ENCODE measurements around the gene CALD1. TPM values are rescaled to one million over a fixed set of nuclear protein-coding genes. Genes with fewer than 3 reads are reported as not detected.

Gene CALD1
- total RNA-seq, 1 donor from 2014 or later, result 71.8 TPM

DNA sequence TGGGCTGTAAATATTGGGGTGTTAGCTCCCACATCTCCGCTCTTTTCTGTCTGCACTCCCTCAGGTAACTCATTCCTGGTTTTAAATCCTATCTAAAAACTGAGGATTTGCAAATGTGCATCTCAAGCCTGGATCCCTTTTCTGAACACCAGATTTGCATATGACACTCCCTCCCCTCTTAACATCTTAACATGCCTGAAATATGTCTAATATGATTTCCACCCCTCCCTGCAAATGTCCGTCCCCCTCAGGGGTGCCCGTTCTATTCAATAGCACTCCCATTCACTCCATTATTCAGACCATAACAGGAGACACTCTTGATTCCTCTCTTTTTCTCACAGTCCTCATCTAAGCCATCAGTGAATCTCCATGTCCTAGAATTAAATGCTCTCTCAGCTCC, 8.3 kb upstream of the CALD1 start:
- no peaks in the 10 kb centered on the region for H3K27me3 Mint-ChIP-seq (ENCODE audit: low read depth)
- TF ChIP-seq, protein P1, sequence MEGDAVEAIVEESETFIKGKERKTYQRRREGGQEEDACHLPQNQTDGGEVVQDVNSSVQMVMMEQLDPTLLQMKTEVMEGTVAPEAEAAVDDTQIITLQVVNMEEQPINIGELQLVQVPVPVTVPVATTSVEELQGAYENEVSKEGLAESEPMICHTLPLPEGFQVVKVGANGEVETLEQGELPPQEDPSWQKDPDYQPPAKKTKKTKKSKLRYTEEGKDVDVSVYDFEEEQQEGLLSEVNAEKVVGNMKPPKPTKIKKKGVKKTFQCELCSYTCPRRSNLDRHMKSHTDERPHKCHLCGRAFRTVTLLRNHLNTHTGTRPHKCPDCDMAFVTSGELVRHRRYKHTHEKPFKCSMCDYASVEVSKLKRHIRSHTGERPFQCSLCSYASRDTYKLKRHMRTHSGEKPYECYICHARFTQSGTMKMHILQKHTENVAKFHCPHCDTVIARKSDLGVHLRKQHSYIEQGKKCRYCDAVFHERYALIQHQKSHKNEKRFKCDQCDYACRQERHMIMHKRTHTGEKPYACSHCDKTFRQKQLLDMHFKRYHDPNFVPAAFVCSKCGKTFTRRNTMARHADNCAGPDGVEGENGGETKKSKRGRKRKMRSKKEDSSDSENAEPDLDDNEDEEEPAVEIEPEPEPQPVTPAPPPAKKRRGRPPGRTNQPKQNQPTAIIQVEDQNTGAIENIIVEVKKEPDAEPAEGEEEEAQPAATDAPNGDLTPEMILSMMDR (conservative IDR thresholded peaks at IDR 0.05), result no peak
- no peak overlapping the region for H3K27ac Mint-ChIP-seq (ENCODE audit: unreplicated experiment)
- no peak for DNase-seq (ENCODE audit: low read depth, low spot score)
- H3K36me3 Mint-ChIP-seq (ENCODE audit: low read depth), result no peaks in the 10 kb centered on the region
- H3K9me3 Mint-ChIP-seq, result no peaks in the 10 kb centered on the region
- H3K4me3 Mint-ChIP-seq, result no peak overlapping the region
- peaks cover 8% of the 10 kb centered on the region for H3K4me1 Mint-ChIP-seq

DNA sequence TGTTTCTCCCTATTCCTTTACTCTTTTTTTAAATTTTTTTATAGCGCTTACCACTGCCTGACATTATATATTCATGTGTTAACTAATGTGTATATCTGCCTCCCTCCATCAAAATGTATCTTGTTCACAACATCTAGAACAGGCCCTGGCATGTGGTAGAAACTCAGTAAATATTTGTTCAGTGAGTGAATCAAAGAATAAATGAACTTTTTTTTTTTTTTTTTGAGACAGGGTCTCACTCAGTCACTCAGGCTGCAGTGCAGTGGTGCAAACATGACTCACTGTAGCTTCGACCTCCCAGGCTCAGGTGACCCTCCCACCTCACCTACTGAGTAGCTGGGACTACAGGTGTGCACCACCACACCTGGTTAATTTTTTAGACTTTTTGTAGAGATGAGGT, 7.5 kb upstream of the CALD1 start:
- no peaks in the 10 kb centered on the region for H3K27me3 Mint-ChIP-seq (ENCODE audit: low read depth)
- peaks cover 2% of the 10 kb centered on the region for H3K4me1 Mint-ChIP-seq
- no peak overlapping the region for H3K27ac Mint-ChIP-seq (ENCODE audit: unreplicated experiment)

DNA sequence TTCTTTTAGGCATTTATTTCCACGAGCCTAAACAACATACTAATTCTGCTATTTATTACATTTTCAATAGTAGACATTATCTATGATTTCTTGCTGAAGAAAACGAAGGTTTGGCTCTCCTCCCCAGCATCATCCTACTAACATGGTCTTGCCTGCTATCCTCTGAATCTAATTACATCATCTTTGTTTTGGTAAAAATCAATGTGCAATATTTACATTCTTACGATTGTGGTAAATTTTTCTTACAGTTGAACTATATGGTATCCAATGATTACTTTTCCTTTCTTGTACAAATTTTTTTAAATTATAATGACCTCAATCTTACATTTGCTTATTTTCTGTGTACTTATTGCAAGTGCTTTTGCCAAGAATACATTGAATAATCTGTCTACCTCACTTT, 7.0 kb upstream of the CALD1 start:
- no peak for DNase-seq (ENCODE audit: low read depth, low spot score)
- H3K4me1 Mint-ChIP-seq, result no peaks in the 10 kb centered on the region
- H3K4me3 Mint-ChIP-seq, result no peak overlapping the region
- no peaks in the 10 kb centered on the region for H3K36me3 Mint-ChIP-seq (ENCODE audit: low read depth)
- TF ChIP-seq, protein P1 (conservative IDR thresholded peaks at IDR 0.05), result no peak
- H3K27me3 Mint-ChIP-seq (ENCODE audit: low read depth), result no peaks in the 10 kb centered on the region
- H3K27ac Mint-ChIP-seq (ENCODE audit: unreplicated experiment), result no peak overlapping the region
- no peaks in the 10 kb centered on the region for H3K9me3 Mint-ChIP-seq

More for the DNA sequence above, 7.5 kb upstream of the CALD1 start:
- TF ChIP-seq, protein P1 (conservative IDR thresholded peaks at IDR 0.05), result no peak
- Mint-ChIP-seq H3K36me3 (ENCODE audit: low read depth) (no peaks in the 10 kb centered on the region), H3K4me3 (no peak overlapping the region), H3K9me3 (no peaks in the 10 kb centered on the region)
- DNase-seq (ENCODE audit: low read depth, low spot score), result no peak

DNA sequence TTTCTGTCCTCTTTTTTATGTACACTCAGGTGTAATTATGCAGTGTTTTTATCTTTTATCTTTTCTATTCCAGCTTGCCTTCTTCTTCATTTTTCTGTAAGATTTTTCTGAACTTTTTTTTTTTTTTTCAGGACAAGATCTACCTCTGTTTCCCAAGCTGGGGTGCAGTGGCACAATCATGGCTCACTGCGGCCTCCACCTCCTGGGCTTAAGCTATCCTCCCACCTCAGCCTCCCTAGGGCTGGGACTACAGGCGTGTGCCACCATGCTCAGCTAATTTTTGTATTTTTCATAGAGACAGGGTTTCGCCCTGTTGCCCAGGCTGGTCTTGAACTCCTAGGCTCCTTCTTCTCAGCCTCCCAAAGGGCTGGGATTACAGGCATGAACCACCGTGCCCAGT, 6.3 kb upstream of the CALD1 start:
- no peaks in the 10 kb centered on the region for H3K4me1 Mint-ChIP-seq
- H3K4me3 Mint-ChIP-seq, result no peak overlapping the region
- H3K27ac Mint-ChIP-seq (ENCODE audit: unreplicated experiment), result no peak overlapping the region
- TF ChIP-seq, protein P1 (conservative IDR thresholded peaks at IDR 0.05), result no peak
- H3K9me3 Mint-ChIP-seq, result no peaks in the 10 kb centered on the region
- H3K36me3 Mint-ChIP-seq (ENCODE audit: low read depth), result no peaks in the 10 kb centered on the region
- H3K27me3 Mint-ChIP-seq (ENCODE audit: low read depth), result no peaks in the 10 kb centered on the region
- no peak for DNase-seq (ENCODE audit: low read depth, low spot score)

DNA sequence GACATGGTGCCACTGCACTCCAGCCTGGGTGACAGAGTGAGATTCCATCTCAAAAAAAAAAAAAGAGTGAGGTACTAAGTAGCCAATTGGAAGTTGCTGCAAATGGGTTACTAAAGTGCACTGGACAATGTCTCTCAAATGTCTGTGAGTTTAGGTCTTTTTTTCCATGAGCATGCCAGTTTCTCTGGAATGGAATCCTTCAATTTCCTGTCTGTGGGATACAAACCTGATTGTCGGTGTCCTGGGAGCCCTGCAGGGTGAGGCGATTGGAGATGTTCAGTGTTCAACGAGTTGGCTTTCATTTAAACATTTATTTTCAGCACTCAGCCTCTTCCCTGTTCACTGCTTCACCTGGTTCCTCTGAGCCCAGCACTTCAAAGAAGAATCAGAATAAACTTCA, 5.3 kb upstream of the CALD1 start:
- H3K4me3 Mint-ChIP-seq, result no peak overlapping the region
- no peaks in the 10 kb centered on the region for H3K27me3 Mint-ChIP-seq (ENCODE audit: low read depth)
- H3K4me1 Mint-ChIP-seq, result peaks cover 5% of the 10 kb centered on the region
- H3K27ac Mint-ChIP-seq (ENCODE audit: unreplicated experiment), result no peak overlapping the region
- no peaks in the 10 kb centered on the region for H3K36me3 Mint-ChIP-seq (ENCODE audit: low read depth)
- TF ChIP-seq, protein P1 (conservative IDR thresholded peaks at IDR 0.05), result no peak
- no peaks in the 10 kb centered on the region for H3K9me3 Mint-ChIP-seq
- DNase-seq (ENCODE audit: low read depth, low spot score), result no peak

DNA sequence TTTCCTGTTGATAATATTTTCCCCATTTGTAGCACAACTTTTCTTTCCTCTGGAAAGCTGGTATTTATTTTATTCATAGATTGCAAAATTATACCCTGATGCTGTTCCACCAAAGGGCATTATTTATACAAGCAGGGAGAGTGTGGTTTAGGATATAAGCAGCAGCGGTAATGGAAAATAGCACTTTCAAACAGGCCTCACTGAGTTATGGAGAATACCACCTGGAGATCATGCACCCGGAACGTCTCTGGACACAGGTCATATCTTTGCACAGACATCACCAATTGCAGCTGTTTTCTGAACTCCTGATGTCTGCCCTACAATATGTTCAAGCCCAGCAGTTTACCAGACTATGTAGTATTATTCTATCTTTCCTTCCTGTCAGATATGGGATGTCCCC, 2.0 kb upstream of the CALD1 start:
- TF ChIP-seq, protein P1 (conservative IDR thresholded peaks at IDR 0.05), result no peak
- DNase-seq (ENCODE audit: low read depth, low spot score), result no peak
- Mint-ChIP-seq H3K4me1 (peaks cover 28% of the 10 kb centered on the region), H3K27ac (ENCODE audit: unreplicated experiment) (no peak overlapping the region), H3K36me3 (ENCODE audit: low read depth) (no peaks in the 10 kb centered on the region), H3K9me3 (no peaks in the 10 kb centered on the region), H3K4me3 (no peak overlapping the region), H3K27me3 (ENCODE audit: low read depth) (no peaks in the 10 kb centered on the region)
